HG03439 (cell line): ENCODE measurements around the gene LRRTM4.
A peak's percentile ranks its signal among the peaks of the same experiment; 100 is the strongest.
"Not testable (repeated sequence)": the region's sequence is repeated elsewhere in the genome, so short reads cannot be mapped to it uniquely, and the experiment has no call there.

Experiments
- ATAC-seq: cut with Tn5 transposase; IDR thresholded peaks from one replicate; pipeline ENCODE4 v1.9.1; 2021; ENCODE audit warnings: mild to moderate bottlenecking, moderate library complexity; ENCODE audit not compliant: unreplicated experiment

The LRRTM4 gene

DNA sequence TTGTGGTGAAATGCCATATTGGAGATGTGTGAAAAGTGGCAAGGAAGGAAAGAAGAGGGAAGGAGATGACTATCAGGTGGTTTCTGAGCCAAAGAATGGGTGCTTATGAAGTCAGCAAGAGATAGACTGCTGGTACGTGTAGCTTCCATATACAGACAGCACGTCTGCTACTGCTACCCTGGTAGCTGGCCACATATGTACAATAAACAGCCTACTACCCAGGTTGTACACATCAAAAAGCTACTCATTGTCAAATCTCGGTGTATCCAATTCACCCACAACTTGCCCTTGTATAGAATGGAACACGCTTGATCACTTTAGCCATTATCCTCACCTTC, 761.8 kb downstream of the LRRTM4 start:
- peak; percentile 30 for ATAC-seq

DNA sequence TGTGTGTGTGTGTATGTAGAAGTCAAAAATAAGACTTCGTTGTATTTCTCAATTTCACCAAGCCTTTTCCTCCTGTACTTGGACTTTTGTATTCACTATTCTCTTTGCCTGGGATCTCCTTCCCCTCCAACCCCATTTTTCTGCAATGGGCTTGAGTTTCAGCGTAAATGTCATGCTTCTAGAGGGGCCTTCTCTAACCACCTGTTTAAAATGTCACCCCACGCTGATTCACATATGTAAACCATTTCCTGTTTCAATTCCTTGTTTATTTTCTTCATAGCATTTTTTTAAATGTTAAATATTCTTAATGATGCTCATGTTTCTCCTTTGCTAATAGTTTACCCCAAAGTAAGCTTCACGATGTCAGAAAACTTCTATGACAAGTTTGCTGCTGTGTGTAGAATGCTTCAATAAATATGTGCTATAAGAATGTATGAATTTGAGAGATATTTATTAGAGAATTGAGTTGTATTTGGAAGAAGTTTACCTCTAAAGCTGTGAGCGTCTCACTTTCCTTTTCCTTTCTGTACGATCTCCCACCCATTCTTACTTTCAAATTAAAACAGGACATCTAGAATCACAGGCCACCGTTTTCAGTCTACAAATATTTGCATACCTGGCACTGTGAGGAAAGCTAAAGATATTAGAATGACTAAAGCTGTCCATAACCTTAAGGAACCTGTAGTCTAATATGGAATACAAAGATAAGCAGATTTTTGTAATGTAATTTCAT, 762.4 kb downstream of the LRRTM4 start:
- peak; percentile 65 for ATAC-seq

DNA sequence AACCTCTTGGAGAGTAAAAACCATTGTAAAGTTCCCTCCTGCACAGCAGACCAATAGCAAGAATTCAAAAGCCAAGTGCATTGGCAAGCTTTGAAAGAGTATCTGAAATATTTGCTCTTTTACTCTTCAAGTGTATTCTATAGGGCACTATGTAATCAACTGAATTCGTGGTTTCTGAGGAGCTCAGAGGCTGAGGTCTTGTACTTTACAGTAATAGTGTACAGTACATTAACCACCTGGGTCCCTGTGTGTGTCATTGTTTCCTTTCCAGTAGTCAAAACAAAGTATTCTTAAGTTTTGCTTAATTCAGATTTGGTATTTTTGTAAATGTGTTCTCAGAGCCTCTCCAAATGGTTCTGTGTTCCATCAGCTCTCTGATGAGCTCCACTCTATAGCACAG, 769.7 kb downstream of the LRRTM4 start:
- no peak for ATAC-seq

DNA sequence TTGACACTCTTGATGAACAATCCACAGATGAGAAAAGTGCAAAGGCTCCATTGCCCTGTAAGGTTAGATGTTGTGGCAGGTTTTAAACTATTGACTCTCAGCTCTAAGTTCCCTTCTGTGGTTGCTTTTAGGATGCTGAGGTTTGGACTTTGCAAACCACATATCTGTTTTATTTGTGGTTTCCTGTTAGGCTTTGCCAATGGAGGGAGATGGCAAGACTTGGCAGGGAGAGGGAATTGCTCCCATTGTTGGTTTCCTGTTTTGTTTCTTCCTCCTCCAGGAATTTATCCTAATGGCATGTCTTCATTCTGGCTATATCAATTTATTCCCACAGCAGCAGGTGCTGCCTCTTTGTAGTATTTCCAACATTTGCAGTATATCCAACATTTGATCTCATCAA, 772.3 kb downstream of the LRRTM4 start:
- no peak for ATAC-seq

DNA sequence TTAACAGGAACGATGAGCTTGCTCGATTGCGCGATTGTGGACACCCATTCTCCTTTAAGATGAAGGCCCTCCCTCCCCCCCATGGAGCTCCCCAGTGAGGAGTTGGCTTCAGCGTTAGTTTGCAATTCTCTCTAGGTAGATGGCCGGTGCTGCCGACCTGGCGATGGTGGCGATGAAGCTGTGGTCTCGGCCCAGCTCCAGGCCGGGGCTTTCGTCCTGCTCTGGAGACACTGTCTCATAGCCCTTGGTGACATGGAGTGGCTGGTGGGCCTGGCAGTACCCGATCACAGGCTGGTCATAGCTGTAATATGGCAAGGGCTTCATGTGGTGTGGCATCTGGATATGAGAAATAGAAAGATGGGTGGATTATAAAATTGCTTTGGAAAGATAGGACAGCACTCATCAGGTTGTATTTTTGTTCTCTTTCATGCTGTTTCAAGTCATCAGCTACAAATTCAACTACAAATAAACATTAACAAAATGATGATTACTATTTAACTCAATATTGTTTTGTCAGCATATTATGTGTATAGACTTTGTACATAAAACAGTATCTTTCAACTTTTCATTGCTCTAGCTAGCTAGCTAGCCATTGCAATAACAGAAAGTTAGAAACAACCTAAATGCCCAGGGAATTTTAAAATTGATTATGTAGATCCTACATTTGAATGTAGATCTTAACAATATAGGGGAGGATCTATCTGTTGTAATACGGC, 773.4 kb downstream of the LRRTM4 start:
- no peak for ATAC-seq

DNA sequence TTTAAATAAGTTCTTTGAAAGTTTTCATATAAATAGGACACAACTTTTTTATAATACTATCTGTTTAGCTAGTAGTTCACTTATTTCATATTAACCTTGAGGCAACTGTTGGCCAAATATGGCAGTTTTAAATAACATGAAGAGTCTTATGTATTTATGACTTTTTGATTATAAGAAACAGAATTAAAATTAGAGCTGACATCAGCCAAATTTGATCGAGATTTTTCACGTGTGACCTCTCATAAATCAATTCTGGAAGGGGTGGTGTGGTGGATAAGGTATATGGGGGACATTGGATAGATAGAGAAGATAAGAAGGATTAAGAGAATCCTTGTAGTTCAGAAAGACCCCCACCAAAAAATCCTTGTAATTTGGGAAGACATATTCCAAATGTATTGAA, 776.6 kb downstream of the LRRTM4 start:
- no peak for ATAC-seq

DNA sequence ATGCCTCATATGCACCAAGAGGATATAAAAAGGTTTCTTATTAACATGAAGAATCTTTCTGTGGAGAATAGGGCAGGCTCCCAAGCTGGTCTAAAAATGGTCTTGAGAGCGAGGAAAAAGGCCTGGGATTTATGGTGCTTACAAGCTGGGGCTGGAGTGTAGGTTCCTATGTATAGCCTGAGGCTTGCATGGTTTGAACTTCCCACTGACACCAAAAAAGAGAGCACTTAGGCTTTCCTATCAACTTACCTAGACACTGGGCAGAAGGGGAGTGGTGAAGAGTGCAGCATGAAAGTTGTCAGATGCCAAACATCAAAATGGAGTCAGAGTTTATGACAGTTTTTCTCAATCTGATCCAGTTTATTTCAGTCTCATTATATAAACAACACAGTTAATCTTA, 784.6 kb downstream of the LRRTM4 start:
- ATAC-seq, result no peak

DNA sequence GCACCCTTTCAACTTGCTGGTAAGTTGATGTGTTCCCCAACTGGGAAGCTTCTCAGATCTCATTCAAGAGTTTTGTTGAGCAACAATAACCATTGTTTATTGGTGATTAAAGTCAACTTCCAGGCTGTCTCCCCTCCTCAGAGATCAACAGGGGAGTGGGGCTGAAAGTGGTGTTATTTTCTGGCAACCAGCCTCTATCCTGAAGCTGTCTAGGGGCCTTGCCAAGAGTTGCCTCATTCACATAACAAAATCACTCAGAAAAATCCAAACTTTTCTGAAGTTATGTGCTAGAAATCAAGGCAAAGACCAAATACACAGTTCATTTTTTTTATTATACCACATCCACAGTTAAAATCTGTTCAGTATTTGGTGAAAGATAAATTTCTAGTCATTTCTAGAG, 788.4 kb downstream of the LRRTM4 start:
- ATAC-seq, result no peak

DNA sequence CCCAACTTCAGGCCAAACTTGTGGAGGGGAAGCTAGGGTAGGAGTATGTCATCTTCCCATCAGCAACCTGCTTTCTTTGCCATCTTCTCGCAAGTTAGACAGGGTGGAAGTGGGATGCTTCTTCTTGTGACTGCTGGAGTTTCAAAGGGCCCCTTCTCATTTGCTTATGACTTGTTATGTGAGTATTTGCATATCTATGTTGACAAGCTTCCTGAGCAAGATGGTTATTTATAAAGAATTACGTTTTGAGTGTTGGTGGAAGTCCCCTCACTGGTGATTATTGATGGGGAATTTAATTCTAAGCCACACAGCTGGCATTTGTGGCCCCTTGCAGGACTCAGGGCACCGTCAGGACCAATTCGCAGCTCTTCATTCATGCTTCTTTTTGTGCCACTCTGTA, 791.0 kb downstream of the LRRTM4 start:
- ATAC-seq, result no peak

DNA sequence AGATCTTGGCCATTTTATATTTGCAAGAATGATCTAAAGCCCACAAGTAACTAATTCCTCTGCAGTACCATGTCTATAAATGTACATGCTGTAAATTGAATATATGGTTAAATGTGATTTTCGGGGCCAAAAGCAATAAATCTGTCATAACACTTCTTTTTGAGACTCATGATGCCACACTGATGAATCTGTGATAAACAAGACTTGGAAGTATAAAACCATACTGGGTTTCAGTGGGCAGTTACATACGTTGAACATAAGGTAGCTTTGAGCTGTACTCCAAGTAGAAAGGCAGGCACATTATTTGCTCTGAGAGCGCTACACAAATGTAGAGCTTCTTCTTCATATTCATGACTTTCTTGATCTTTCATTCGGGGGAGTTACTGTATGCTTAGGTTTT, 792.2 kb downstream of the LRRTM4 start:
- ATAC-seq, result no peak

DNA sequence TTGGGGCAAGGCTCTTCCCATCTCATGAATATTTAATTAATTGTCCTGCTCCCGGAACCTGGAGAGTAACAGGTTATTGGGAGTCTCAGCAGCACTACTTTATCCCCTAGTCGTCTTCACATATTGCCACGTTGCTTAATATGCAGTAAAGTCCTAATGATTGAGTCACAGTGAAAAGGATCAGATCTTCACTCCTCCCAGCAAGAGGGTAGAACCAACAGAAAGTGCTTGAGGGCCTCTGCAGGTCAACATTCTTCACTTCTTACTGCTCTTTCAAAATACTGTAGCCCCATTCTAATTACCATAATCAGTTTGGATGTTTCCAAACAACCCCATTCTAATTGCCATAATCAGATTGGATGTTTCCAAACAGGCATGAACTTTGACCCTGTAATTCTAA, 801.0 kb downstream of the LRRTM4 start:
- no peak for ATAC-seq

DNA sequence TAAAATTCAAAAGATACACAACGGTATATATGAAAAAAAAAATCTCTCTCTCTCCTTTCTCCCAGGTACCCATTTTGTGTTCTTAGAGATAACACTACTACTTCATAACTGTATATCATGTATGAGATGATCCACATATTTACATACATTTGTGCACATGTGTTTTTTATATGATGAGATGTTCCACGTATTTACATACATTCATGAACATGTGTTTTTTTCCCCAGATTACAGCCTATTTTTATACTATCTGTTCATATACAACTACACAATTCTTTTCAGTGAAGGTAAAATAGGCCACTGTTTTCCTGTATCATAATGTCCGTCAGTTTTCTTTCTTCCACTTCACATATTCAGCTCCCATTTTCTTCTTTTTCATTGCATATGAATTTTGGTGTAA, 808.9 kb downstream of the LRRTM4 start:
- ATAC-seq, result no peak

DNA sequence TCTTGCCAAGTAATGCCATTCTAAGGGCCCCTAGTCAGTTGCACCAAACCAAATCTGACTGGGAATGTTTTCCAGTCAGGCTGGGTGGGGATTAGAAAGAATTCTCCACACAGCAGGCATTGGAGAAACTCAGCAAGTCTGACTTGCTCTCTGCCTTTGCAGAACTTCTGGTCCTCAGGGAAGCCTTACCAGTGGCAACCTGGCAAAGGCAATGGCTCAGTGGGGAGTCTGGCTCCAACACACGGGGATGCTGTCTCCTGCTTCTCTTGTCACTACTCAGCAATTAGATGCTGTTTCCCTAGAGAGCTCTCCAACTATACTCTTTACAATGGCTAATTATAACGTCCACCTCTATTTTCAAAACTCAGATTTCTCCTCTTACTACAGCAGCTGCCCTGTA, 810.7 kb downstream of the LRRTM4 start:
- no peak for ATAC-seq

DNA sequence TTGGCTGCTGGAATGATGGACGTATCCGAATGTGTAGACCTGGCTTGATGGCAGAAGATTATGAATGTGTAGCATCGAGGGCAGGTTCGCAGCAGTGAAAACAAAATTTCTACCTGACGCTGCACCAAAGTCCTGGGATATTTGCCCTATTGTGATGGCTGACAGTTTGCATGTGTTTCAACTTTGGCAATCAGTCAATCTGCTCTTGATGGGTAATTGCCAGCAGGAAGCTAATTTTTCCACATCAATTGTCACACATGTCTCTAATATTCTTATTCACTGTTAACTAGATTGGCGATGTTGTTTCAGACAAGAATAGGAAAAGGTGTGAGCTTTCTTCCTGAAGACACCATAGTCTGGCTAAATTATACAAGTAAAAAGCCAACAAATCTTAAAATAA, 821.3 kb downstream of the LRRTM4 start:
- ATAC-seq, result no peak

DNA sequence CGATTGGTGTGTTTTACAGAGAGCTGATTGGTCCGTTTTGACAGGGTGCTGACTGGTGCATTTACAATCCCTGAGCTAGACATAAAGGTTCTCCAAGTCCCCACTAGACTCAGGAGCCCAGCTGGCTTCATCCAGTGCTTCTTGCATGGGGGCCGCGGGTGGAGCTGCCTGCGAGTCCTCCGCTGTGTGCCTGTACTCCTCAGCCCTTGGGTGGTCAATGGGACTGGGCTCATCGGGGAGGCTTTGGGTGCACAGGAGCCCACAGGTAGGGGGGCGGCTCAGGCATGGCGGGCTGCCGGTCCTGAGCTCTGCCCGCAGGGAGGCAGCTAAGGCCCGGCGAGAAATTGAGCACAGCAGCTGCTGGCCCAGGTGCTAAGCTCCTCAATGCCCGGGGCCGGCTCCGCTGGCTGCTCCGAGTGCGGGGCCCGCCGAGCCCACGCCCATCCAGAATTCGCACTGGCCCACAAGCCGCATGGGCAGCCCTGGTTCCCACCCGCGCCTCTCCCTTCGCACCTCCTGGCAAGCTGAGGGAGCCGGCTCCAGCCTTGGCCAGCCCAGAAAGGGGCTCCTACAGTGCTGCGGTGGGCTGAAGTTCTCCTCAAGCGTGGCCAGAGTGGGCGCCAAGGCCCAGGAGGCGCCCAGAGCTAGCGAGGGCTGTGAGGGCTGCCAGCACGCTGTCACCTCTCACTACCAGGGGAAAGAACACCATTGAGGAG, 824.0 kb downstream of the LRRTM4 start:
- not testable (repeated sequence) for ATAC-seq
